Prostate gland (tissue), 2 donors: ENCODE results near the gene AKT2.

Experiments used
- POLR2A ChIP-seq: fragments of 450-650 bp; IDR thresholded peaks from one replicate; pipeline ENCODE4 v1.6.1; 2016; ENCODE audit warnings: antibody characterized with exemption, mild to moderate bottlenecking
- POLR2AphosphoS5 ChIP-seq: sonication (generic); formaldehyde crosslinking; IDR thresholded peaks from one replicate; pipeline ENCODE4 v1.6.1; 2017; ENCODE audit warnings: antibody characterized with exemption
- TF ChIP-seq, protein P1 (sequence below), 4 experiments: fragments of 200-600 bp in 2 of 4; fragments of 450-650 bp in 2 of 4; sonication (generic) in 2 of 4; IDR thresholded peaks; 1 replicate in 3 of 4; 2 replicates in 1 of 4; pipeline ENCODE4 v1.5.1; 2016 to 2019; ENCODE audit warnings: antibody characterized with exemption in 4 of 4, mild to moderate bottlenecking in 2 of 4, moderate library complexity in 2 of 4

DNA sequence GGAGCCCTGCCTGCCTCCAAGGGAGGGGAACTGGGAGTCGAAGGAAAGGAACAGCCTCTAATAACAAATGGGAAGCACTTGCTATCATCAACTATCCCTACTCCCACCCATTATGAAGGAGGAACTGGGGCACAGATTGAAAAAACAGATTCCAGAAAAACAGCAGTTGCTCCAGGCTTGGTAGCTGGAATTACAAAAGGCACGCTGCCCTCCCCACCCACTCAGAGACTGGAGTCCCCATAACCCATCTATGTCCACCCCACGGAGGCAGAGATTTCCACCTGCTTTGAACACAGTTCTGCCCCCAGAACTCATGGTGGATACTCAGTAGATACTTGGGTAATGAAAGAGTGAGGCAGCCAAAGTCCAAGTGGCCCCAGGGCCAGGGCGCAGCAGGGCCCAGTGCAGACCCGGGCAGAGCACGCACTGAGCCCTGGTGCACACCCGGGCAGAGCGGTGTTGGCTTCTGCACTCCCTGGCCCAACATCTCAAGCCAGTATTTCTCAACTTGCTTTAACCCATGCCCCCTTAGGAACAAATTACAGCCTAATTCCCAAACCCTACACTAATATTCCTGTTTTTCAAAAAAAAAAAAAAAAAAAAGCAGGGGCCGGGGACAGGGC, 39.5 kb downstream of the AKT2 start:
- TF ChIP-seq, protein P1, sequence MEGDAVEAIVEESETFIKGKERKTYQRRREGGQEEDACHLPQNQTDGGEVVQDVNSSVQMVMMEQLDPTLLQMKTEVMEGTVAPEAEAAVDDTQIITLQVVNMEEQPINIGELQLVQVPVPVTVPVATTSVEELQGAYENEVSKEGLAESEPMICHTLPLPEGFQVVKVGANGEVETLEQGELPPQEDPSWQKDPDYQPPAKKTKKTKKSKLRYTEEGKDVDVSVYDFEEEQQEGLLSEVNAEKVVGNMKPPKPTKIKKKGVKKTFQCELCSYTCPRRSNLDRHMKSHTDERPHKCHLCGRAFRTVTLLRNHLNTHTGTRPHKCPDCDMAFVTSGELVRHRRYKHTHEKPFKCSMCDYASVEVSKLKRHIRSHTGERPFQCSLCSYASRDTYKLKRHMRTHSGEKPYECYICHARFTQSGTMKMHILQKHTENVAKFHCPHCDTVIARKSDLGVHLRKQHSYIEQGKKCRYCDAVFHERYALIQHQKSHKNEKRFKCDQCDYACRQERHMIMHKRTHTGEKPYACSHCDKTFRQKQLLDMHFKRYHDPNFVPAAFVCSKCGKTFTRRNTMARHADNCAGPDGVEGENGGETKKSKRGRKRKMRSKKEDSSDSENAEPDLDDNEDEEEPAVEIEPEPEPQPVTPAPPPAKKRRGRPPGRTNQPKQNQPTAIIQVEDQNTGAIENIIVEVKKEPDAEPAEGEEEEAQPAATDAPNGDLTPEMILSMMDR (IDR thresholded peaks at IDR 0.05) = no peak
- TF ChIP-seq POLR2A (no peak), POLR2AphosphoS5 (no peak)
